Osteocyte (in vitro differentiated cells): Measurements from ENCODE around the gene CA5A. TPM values are rescaled to one million over a fixed set of nuclear protein-coding genes. Genes with fewer than 3 reads are reported as not detected.
"Not testable (repeated sequence)": the region's sequence is repeated elsewhere in the genome, so short reads cannot be mapped to it uniquely, and the experiment has no call there.

Experiments
- DNase-seq: peaks from one replicate; pipeline ENCODE4 v3.0.0; 2021; ENCODE audit warnings: mixed read lengths; ENCODE audit not compliant: unreplicated experiment; ENCODE audit errors: extremely low spot score
- H3K27ac Mint-ChIP-seq: one replicate; pipeline ENCODE4 v1.8.0; 2021; ENCODE audit warnings: mild to moderate bottlenecking, mixed read lengths; ENCODE audit not compliant: unreplicated experiment
- H3K27me3 Mint-ChIP-seq: one replicate; pipeline ENCODE4 v1.8.0; 2021; ENCODE audit warnings: mixed read lengths; ENCODE audit not compliant: unreplicated experiment
- H3K36me3 Mint-ChIP-seq: one replicate; pipeline ENCODE4 v1.8.0; 2021; ENCODE audit warnings: mixed read lengths; ENCODE audit not compliant: unreplicated experiment
- H3K4me1 Mint-ChIP-seq: one replicate; pipeline ENCODE4 v1.8.0; 2021; ENCODE audit warnings: mixed read lengths; ENCODE audit not compliant: unreplicated experiment
- H3K4me3 Mint-ChIP-seq: one replicate; pipeline ENCODE4 v1.8.0; 2021; ENCODE audit warnings: mild to moderate bottlenecking, moderate library complexity, mixed read lengths; ENCODE audit not compliant: unreplicated experiment
- H3K9me3 Mint-ChIP-seq: one replicate; pipeline ENCODE4 v1.8.0; 2021; ENCODE audit warnings: mixed read lengths; ENCODE audit not compliant: unreplicated experiment
- total RNA-seq: library from RNA; stranded (reverse); gene quantifications from 2 replicates; pipeline ENCODE4 v1.2.1, GENCODE V29; 2021
- TF ChIP-seq, protein P1 (sequence below): fragments of 200-600 bp; sonication (generic); IDR thresholded peaks from 2 replicates; pipeline ENCODE4 v1.5.0; 2021; ENCODE audit warnings: antibody characterized with exemption, mild to moderate bottlenecking, moderate library complexity

Gene CA5A
- total RNA-seq, 1 donor from 2014 or later: not detected

DNA sequence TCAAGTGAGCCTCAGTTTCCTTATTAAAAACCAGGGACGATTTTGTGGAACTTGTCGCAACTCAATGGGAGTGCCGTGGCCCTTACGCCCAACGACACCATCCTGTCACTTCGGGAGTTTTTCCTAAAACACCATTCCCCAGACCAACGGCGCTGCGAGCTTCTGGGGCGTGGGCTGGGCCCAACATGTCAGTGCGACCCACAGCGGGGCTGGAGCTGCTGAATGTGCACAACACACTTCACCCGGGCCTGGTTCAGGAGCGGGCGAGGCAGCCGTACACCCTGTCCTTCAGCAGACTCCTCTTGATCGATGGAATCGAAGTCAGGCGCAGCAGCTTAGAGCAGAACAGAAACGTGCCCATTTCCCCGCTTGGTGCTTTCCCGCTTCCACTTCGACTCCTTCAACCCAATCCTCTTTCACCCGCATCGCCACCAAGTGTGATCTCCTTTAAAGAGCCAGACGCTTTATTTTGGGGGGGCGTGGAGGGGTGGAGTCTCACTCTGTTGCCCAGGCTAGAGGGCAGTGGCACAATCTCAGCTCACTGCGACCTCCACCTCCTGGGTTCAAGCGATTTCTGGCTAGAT, 53.8 kb downstream of the CA5A start:
- TF ChIP-seq, protein P1, sequence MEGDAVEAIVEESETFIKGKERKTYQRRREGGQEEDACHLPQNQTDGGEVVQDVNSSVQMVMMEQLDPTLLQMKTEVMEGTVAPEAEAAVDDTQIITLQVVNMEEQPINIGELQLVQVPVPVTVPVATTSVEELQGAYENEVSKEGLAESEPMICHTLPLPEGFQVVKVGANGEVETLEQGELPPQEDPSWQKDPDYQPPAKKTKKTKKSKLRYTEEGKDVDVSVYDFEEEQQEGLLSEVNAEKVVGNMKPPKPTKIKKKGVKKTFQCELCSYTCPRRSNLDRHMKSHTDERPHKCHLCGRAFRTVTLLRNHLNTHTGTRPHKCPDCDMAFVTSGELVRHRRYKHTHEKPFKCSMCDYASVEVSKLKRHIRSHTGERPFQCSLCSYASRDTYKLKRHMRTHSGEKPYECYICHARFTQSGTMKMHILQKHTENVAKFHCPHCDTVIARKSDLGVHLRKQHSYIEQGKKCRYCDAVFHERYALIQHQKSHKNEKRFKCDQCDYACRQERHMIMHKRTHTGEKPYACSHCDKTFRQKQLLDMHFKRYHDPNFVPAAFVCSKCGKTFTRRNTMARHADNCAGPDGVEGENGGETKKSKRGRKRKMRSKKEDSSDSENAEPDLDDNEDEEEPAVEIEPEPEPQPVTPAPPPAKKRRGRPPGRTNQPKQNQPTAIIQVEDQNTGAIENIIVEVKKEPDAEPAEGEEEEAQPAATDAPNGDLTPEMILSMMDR: no peak
- Mint-ChIP-seq H3K9me3 (no peaks in the 10 kb centered on the region), H3K4me3 (no peak overlapping the region), H3K27ac (no peak overlapping the region), H3K4me1 (peaks cover 28% of the 10 kb centered on the region), H3K27me3 (peaks cover 16% of the 10 kb centered on the region), H3K36me3 (no peaks in the 10 kb centered on the region)
- DNase-seq: no peak

DNA sequence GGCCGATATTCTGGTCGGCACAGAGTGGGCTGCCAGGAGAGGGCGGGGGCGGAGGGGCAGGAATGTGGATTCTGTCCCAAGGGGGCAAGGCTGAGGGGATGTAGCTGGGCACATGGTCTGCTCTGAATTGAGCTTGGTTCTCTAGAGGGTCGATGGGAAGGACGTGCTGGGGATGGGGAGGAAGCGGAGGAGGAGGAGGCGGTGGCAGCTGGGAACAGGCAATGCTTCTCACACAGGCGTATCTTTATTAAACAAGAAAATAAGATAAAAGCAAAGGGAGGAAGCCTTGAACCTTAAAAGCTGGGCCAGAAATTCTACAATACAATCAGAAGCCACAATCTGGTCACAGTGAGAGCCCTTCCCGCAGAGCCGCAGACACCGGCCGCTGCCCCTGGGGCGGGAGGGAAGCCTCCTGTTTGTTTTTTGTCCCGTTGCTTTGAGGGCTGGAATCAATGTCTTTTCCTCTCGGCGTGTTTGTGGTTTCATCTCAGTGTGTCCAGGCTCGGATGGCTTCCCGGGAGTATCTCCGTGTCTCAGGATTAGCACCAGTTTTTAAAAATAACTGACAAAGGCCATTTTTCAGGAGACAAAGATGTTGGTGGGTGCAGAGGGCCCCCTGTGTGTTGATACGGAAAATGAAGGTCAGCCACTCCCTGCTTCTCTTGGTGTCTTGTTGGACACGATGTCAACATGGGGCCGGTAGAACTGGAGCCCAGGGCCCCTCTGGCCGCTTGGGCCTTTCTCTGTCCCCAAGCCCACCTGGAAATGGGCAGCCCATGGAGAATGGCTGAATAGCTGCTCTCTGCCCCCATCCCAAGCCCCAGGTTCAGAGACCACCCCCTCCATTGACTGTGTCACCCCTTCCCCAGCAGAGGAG, 54.8 kb downstream of the CA5A start:
- H3K27me3 Mint-ChIP-seq: peaks cover 16% of the 10 kb centered on the region
- H3K36me3 Mint-ChIP-seq: no peaks in the 10 kb centered on the region
- H3K9me3 Mint-ChIP-seq: no peaks in the 10 kb centered on the region
- H3K27ac Mint-ChIP-seq: peak overlapping the region; percentile 68
- TF ChIP-seq, protein P1: no peak
- H3K4me3 Mint-ChIP-seq: peak overlapping the region; percentile 32
- H3K4me1 Mint-ChIP-seq: peaks cover 28% of the 10 kb centered on the region
- DNase-seq: no peak

DNA sequence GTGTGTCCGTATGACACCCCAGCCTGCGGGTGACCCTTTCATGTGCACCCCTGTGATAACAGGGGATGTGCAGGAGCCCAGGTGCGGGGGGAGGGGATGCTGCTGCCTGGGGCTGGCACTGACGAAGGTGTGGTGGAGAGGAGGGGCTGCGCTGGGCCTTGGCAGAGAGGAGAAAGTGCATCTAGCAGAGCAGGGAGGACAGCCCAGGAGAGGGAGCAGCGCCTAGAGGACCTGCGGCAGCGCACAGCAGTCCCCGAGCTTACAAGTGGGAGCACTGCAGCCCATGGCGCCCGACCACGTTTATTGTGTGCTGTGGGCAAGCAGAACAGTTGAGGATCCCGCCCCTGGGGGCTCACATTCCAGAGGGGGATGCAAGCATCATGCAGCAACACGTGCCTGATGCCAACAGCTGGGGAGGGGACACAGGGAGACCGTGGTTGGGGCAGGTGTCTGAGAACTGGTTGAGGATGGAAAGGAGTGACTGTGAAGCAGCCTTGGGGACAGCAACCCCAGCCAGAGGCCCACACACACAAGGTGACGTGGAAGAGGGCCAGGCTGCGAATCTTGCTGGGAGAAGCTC, 56.1 kb downstream of the CA5A start:
- H3K27me3 Mint-ChIP-seq: peaks cover 12% of the 10 kb centered on the region
- no peak overlapping the region for H3K27ac Mint-ChIP-seq
- TF ChIP-seq, protein P1: no peak
- H3K4me3 Mint-ChIP-seq: no peak overlapping the region
- H3K4me1 Mint-ChIP-seq: peaks cover 28% of the 10 kb centered on the region
- no peak for DNase-seq
- H3K36me3 Mint-ChIP-seq: no peaks in the 10 kb centered on the region
- no peaks in the 10 kb centered on the region for H3K9me3 Mint-ChIP-seq

DNA sequence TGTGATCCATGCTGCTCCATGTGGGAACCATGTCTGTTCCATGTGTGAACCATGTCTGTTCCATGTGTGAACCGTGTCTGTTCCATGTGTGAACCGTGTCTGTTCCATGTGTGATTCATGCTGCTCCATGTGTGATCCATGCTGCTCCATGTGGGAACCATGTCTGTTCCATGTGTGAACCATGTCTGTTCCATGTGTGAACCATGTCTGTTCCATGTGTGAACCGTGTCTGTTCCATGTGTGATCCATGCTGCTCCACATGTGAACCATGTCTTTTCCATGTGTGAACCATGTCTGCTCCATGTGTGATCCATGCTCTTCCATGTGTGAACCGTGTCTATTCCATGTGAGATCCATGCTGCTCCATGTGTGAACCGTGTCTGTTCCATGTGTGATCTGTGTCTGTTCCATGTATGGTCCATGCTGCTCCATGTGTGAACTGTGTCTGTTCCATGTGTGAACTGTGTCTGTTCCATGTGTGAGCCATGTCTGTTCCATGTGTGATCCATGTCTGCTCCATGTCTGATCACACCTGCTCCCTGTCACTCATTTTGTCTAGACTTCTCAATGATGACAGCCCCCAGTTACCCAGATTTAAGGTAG, 56.8 kb downstream of the CA5A start:
- H3K27ac Mint-ChIP-seq, H3K36me3 Mint-ChIP-seq, H3K4me3 Mint-ChIP-seq, H3K9me3 Mint-ChIP-seq, DNase-seq: not testable (repeated sequence)
- H3K27me3 Mint-ChIP-seq: peaks cover 17% of the 10 kb centered on the region
- peaks cover 28% of the 10 kb centered on the region for H3K4me1 Mint-ChIP-seq

DNA sequence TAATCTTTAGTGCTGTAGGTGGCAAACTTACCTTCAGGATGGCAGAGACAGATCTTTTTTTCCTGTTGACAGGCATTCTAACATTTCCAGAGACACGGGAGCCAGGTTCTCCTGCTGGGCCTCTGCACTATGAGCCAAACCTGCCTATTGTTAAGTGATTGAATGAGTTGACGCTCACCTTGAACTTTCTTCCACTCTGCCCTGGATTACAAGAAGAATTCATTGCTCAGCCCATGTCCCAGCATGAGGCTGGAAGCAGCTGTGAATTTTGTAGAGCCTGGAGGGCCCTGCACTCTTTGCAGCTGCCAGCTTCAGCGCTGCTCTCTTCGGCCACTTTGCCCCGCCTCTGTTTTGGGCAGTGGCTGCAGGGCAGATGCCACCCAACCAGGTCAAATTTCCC, 57.6 kb downstream of the CA5A start:
- Mint-ChIP-seq H3K27me3 (peaks cover 18% of the 10 kb centered on the region), H3K36me3 (no peaks in the 10 kb centered on the region), H3K27ac (no peak overlapping the region), H3K4me3 (no peak overlapping the region), H3K9me3 (no peaks in the 10 kb centered on the region), H3K4me1 (peaks cover 28% of the 10 kb centered on the region)
- TF ChIP-seq, protein P1: no peak
- DNase-seq: no peak
